ENCODE data around the gene JAZF1. TPM values are rescaled to one million over a fixed set of nuclear protein-coding genes. Genes with fewer than 3 reads are reported as not detected.
"Not testable (repeated sequence)": the region's sequence is repeated elsewhere in the genome, so short reads cannot be mapped to it uniquely, and the experiment has no call there.

The JAZF1 gene
- total RNA-seq, 1 donor from 2014 or later: 0.96 TPM

DNA sequence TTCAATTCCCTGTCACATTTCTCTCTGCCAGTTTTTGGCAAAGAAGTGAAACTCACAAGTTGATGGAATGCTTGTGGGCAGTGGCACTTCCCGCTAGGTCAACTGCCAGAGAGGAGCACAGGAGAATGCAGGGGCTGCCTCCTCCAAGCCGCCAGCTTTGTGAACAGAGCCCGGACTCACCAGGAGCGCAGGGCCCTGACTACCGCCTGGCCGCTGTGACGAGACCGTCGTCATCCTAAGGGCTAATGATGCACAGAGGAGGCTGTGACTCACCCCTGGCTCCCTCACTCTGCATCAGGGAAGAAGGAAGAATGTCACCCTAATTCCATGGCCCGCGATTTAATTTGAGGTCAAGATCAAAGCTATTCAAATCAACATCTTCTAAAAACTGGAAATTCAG lies 316.7 kb downstream of the JAZF1 start:
- DNase-seq (ENCODE audit: low read depth): peak; percentile 35
- TF ChIP-seq CTCF (IDR thresholded peaks at IDR 0.05; ENCODE audit: insufficient read depth, low read length, poor library complexity, severe bottlenecking): no peak
- Histone ChIP-seq H3K36me3 (ENCODE audit: control insufficient read depth, insufficient read depth, low read length) (no peaks in the 10 kb centered on the region), H3K27me3 (ENCODE audit: control insufficient read depth, insufficient read depth, low read length) (no peaks in the 10 kb centered on the region), H3K4me3 (ENCODE audit: low read depth, low read length) (no peak overlapping the region)

DNA sequence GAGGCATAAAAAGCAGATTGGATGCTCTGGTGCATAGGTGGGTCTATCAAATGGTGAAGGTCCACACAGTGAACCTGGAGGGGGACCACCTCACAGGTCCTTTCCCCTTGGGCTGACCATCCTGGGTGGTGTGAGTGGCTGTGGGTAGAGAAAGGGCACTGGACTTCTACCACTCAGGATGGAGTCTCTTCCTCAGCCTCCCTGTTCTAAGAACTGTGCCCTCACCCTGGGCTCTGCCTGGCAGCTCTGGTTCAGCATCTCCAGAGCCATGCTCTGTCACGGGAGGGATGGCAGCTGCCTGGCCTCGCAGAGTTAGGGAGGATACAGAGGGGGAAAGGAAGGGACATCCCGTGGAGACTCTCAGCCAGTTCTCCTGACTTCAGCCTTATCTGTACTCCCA lies 318.8 kb downstream of the JAZF1 start:
- TF ChIP-seq CTCF (IDR thresholded peaks at IDR 0.05; ENCODE audit: insufficient read depth, low read length, poor library complexity, severe bottlenecking): no peak
- no peak overlapping the region for H3K4me3 ChIP-seq (ENCODE audit: low read depth, low read length)
- no peaks in the 10 kb centered on the region for H3K36me3 ChIP-seq (ENCODE audit: control insufficient read depth, insufficient read depth, low read length)
- DNase-seq (ENCODE audit: low read depth): no peak
- no peaks in the 10 kb centered on the region for H3K27me3 ChIP-seq (ENCODE audit: control insufficient read depth, insufficient read depth, low read length)

- H3K4me3 ChIP-seq (ENCODE audit: low read depth, low read length): no peak overlapping the region
- DNase-seq (ENCODE audit: low read depth): no peak
- H3K36me3 ChIP-seq (ENCODE audit: control insufficient read depth, insufficient read depth, low read length): no peaks in the 10 kb centered on the region
- H3K27me3 ChIP-seq (ENCODE audit: control insufficient read depth, insufficient read depth, low read length): no peaks in the 10 kb centered on the region
- TF ChIP-seq CTCF (IDR thresholded peaks at IDR 0.05; ENCODE audit: insufficient read depth, low read length, poor library complexity, severe bottlenecking): no peak
Measured at GRCh38 chr7:27860800-27861199, 319.8 kb downstream of the JAZF1 start.

DNA sequence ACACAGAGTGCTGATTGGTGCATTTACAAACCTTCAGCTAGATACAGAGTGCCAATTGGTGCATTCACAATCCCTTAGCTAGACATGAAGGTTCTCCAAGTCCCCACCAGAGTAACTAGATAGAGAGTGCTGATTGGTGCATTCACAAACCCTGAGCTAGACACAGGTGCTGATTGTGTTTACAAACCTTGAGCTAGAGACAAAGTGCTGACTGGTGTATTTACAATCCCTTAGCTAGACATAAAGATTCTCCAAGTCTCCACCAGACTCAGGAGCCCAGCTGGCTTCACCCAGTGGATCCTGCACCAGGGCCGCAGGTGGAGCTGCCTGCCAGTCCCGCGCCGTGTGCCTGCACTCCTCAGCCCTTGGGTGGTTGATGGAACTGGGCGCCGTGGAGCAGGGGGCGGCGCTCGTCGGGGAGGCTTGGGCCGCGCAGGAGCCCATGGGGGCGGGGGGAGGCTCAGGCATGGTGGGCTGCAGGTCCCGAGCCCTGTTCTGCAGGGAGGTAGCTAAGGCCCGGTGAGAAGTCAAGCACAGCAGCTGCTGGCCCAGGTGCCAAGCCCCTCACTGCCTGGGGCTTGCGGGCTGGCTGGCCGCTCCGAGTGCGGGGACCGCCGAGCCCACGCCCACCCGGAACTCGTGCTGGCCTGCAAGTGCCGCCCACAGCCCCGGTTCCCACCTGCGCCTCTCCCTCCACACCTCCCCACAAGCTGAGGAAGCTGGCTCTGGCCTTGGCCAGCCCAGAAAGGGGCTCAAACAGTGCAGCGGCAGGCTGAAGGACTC lies 323.7 kb downstream of the JAZF1 start:
- DNase-seq (ENCODE audit: low read depth); H3K4me3 ChIP-seq (ENCODE audit: low read depth, low read length); H3K27me3 ChIP-seq (ENCODE audit: control insufficient read depth, insufficient read depth, low read length); H3K36me3 ChIP-seq (ENCODE audit: control insufficient read depth, insufficient read depth, low read length): not testable (repeated sequence)

- Histone ChIP-seq H3K27me3 (ENCODE audit: control insufficient read depth, insufficient read depth, low read length) (no peaks in the 10 kb centered on the region), H3K36me3 (ENCODE audit: control insufficient read depth, insufficient read depth, low read length) (no peaks in the 10 kb centered on the region), H3K4me3 (ENCODE audit: low read depth, low read length) (no peak overlapping the region)
- no peak for TF ChIP-seq CTCF (IDR thresholded peaks at IDR 0.05; ENCODE audit: insufficient read depth, low read length, poor library complexity, severe bottlenecking)
- no peak for DNase-seq (ENCODE audit: low read depth)
Measured at GRCh38 chr7:27850531-27850930, 330.1 kb downstream of the JAZF1 start.

- no peak for TF ChIP-seq CTCF (IDR thresholded peaks at IDR 0.05; ENCODE audit: insufficient read depth, low read length, poor library complexity, severe bottlenecking)
- H3K4me3 ChIP-seq (ENCODE audit: low read depth, low read length): no peak overlapping the region
- no peak for DNase-seq (ENCODE audit: low read depth)
- H3K36me3 ChIP-seq (ENCODE audit: control insufficient read depth, insufficient read depth, low read length): no peaks in the 10 kb centered on the region
- H3K27me3 ChIP-seq (ENCODE audit: control insufficient read depth, insufficient read depth, low read length): no peaks in the 10 kb centered on the region
Measured at GRCh38 chr7:27846388-27846787, 334.2 kb downstream of the JAZF1 start.
